ENCODE data around the gene DDIAS.
"Not testable (repeated sequence)": the region's sequence is repeated elsewhere in the genome, so short reads cannot be mapped to it uniquely, and the experiment has no call there.

The DDIAS gene, protein sequence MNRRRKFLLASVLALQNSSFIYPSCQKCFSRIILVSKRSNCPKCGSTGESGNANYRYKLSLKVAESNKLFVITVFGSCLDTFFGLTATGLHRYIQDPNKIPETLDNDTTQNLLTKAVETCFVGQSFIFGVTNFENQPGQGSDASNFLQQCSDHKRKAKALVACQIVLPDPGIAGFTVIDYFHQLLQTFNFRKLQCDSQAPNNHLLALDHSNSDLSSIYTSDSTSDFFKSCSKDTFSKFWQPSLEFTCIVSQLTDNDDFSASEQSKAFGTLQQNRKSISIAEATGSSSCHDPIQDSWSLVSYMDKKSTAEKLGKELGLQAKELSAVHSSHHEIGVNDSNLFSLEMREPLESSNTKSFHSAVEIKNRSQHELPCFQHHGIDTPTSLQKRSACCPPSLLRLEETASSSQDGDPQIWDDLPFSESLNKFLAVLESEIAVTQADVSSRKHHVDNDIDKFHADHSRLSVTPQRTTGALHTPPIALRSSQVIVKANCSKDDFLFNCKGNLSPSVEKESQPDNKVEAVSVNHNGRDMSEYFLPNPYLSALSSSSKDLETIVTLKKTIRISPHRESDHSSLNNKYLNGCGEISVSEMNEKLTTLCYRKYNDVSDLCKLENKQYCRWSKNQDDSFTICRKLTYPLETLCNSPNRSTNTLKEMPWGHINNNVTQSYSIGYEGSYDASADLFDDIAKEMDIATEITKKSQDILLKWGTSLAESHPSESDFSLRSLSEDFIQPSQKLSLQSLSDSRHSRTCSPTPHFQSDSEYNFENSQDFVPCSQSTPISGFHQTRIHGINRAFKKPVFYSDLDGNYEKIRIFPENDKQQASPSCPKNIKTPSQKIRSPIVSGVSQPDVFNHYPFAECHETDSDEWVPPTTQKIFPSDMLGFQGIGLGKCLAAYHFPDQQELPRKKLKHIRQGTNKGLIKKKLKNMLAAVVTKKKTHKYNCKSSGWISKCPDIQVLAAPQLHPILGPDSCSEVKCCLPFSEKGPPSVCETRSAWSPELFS

GRCh38 chr11:82901165-82901921, at the start of gene DDIAS:
TSS of gene DDIAS (plus strand) at chr11:82901736. CDS start at chr11:82914739, 13,003 bp downstream.
- Histone ChIP-seq H3K36me3 (ENCODE audit: control insufficient read depth, insufficient read depth, low read length) (no peaks in the 10 kb centered on the region), H3K4me3 (replicated peaks; ENCODE audit: low read depth, low read length) (peak within 1 kb of the TSS; percentile 88), H3K27me3 (replicated peaks; ENCODE audit: control insufficient read depth, insufficient read depth, low read length) (no peaks in the 10 kb centered on the region)
- DNase-seq (ENCODE audit: extremely low read depth, insufficient read length), result peak; percentile 89
- TF ChIP-seq, protein P1, sequence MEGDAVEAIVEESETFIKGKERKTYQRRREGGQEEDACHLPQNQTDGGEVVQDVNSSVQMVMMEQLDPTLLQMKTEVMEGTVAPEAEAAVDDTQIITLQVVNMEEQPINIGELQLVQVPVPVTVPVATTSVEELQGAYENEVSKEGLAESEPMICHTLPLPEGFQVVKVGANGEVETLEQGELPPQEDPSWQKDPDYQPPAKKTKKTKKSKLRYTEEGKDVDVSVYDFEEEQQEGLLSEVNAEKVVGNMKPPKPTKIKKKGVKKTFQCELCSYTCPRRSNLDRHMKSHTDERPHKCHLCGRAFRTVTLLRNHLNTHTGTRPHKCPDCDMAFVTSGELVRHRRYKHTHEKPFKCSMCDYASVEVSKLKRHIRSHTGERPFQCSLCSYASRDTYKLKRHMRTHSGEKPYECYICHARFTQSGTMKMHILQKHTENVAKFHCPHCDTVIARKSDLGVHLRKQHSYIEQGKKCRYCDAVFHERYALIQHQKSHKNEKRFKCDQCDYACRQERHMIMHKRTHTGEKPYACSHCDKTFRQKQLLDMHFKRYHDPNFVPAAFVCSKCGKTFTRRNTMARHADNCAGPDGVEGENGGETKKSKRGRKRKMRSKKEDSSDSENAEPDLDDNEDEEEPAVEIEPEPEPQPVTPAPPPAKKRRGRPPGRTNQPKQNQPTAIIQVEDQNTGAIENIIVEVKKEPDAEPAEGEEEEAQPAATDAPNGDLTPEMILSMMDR (IDR thresholded peaks at IDR 0.05; ENCODE audit: insufficient read depth, low read length, poor library complexity, severe bottlenecking), result no peak

GRCh38 chr11:82854242-82854641, 47.3 kb upstream of the DDIAS start:
- no peak for DNase-seq (ENCODE audit: extremely low read depth, insufficient read length)
- Histone ChIP-seq H3K27me3 (replicated peaks; ENCODE audit: control insufficient read depth, insufficient read depth, low read length) (no peaks in the 10 kb centered on the region), H3K36me3 (ENCODE audit: control insufficient read depth, insufficient read depth, low read length) (no peaks in the 10 kb centered on the region), H3K4me3 (replicated peaks; ENCODE audit: low read depth, low read length) (no peak overlapping the region)
- TF ChIP-seq, protein P1 (IDR thresholded peaks at IDR 0.05; ENCODE audit: insufficient read depth, low read length, poor library complexity, severe bottlenecking), result no peak

DNA sequence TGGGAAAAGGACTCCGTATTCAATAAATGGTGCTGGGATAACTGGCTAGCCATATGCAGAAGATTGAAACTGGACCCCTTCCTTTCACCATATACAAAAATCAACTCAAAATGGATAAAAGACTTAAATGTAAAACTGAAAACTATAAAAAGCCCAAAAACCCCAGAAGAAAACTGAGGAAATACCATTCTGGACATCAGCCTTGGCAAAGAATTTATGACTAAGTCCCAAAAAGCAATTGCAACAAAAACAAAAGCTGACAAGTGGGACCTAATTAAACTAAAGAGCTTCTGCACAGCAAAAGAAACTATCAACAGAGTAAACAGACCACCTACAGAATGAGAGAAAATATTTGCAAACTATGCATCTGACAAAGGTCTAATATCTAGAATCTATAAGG, 46.6 kb upstream of the DDIAS start:
- H3K27me3 ChIP-seq (replicated peaks; ENCODE audit: control insufficient read depth, insufficient read depth, low read length); DNase-seq (ENCODE audit: extremely low read depth, insufficient read length): not testable (repeated sequence)

DNA sequence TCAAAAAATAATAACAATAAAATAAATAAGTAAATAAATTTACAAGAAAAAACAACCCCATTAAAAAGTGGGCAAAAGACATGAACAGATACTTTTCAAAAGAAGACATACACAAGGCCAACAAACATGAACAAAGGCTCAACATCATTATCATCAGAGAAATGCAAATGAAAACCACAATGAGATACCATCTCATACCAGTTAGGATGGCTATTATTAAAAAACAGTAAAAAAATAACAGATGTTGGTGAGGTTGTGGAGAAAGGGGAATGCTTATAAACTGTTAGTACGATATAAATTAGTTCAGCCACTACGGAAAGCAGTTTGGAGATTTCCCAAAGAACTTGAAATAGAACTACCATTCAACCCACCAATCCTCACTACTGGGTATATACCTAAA, 45.9 kb upstream of the DDIAS start:
- DNase-seq (ENCODE audit: extremely low read depth, insufficient read length), result no peak
- Histone ChIP-seq H3K27me3 (replicated peaks; ENCODE audit: control insufficient read depth, insufficient read depth, low read length) (no peaks in the 10 kb centered on the region), H3K36me3 (ENCODE audit: control insufficient read depth, insufficient read depth, low read length) (no peaks in the 10 kb centered on the region), H3K4me3 (replicated peaks; ENCODE audit: low read depth, low read length) (no peak overlapping the region)
- TF ChIP-seq, protein P1 (IDR thresholded peaks at IDR 0.05; ENCODE audit: insufficient read depth, low read length, poor library complexity, severe bottlenecking), result no peak

More for the DNA sequence above, 46.6 kb upstream of the DDIAS start:
- H3K4me3 ChIP-seq (replicated peaks; ENCODE audit: low read depth, low read length); H3K36me3 ChIP-seq (ENCODE audit: control insufficient read depth, insufficient read depth, low read length): not testable (repeated sequence)

DNA sequence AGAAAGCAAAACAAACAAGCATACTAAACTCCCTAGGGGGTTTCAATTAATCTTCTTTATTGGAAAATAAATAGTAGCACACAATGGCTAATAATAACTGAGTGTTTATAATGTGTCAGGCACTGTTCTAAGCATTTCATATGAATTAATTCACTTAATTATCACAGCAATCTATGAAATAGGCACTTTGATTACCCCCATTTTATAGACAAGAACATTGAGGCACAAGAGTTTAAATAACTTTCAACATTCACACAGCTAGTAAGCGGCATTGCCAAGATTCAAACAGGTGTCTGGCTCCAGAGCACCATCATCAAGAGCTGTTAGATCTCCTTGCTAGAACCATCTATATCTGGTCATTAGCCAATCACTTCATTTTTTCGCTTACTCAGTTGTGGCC, 44.4 kb upstream of the DDIAS start:
- no peaks in the 10 kb centered on the region for H3K36me3 ChIP-seq (ENCODE audit: control insufficient read depth, insufficient read depth, low read length)
- no peaks in the 10 kb centered on the region for H3K27me3 ChIP-seq (replicated peaks; ENCODE audit: control insufficient read depth, insufficient read depth, low read length)
- TF ChIP-seq, protein P1 (IDR thresholded peaks at IDR 0.05; ENCODE audit: insufficient read depth, low read length, poor library complexity, severe bottlenecking), result no peak
- no peak for DNase-seq (ENCODE audit: extremely low read depth, insufficient read length)
- no peak overlapping the region for H3K4me3 ChIP-seq (replicated peaks; ENCODE audit: low read depth, low read length)
